ENCODE measurements around the gene CAPS.
A peak's percentile ranks its signal among the peaks of the same experiment; 100 is the strongest.
"Not testable (repeated sequence)": the region's sequence is repeated elsewhere in the genome, so short reads cannot be mapped to it uniquely, and the experiment has no call there.

Gene CAPS

DNA sequence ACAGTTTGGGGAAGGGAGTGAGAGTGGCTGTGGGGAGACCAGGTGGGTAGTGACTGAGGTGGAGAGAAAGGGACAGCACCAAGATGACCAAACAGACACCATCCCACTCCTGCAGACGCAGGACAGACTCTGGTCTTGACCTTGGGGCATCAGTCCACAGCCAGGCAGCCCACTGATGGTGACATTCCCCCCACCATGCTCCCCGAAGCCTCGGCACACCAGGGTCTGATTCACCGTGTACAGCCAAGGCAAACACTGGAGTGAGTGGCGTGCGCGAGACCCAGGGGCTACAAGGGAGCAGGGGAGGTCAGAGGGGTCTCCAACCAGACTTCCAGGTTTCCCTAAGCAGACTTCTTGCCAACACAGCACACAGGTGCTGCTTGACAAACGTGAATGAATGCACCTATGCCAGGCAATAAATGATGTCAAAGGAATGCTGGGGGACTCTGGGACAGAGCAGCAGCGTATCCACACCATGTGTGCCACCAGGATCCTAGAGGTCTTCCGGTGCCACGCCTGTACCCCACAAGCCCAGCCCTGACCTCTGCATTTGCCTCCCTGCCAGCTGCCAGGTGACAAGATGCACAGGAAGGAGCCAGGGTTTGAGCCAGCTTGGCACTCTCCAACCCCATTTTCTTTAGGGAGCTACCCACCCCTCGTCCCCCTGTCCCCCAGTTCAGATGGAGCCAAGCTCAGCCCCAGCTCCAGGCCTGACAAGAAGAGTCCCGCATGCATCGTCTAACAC lies 45.4 kb downstream of the CAPS start:
- DNase-seq, result no peak

GRCh38 chr19:5960005-5961001 lies 46.2 kb downstream of the CAPS start:
- DNase-seq, result no peak

DNA sequence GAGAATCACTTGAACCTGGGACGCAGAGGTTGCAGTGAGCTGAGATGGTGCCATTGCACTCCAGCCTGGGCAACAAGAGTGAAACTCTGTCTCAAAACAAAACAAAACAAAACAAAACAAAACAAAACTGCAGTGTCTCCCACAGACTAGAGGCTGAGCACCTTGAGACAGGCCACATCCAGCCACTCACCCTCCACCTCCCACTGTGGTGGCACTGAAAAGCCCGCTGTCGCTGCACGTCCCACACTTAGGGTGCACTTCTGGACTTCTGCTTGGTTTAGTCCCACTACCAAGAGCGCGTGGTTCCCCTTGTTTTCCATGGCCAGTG lies 47.6 kb downstream of the CAPS start:
- not testable (repeated sequence) for DNase-seq

DNA sequence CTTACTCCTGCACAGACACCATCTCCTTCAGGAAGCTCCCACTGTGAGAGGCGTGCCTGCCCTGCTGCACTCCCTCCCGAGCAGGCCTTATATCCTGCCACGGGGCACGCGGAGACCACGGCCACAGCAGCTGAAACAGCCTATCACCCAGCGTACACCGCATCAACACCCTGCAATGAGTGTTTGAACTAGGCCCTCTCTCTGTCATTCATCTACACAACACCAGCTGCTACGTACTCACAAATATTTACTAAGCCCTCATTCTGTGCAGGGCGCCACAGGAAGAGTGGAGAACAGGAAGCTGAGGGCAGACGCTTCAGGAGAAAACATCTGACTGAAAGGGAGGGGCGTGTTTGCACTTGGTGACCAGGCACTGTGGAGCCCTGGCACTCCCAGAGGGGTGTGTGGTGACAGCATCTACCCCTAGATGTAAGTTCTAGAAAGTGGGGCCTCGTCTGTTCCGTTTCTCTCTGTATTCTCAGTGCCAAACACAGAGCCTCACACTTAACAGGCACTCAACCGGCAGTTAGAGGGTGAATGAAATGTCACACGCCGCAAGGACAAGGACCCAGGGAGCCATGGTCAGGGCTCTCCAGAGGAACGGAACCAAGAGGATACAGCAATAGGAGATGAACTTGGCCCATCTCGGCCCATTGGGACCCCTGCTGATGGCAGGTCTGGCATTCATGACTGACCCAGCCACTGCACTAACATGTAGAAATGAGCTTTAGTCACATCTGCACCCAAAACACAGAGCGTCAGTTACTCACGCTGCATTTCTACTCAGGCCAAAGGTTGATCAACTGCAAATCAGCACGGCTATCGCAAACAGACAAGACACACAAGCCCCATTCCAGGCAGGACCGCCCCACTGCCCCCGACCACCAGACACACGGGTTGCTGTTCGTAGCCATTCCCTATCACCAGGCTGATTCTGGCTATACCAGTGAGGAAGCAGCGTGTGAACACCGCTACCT lies 48.2 kb downstream of the CAPS start:
- peak; percentile 95 for DNase-seq

- DNase-seq, result not testable (repeated sequence)
These were observed 49.2 kb downstream of the CAPS start for GRCh38 chr19:5963259-5963658.

- no peak for DNase-seq
These were observed 49.8 kb downstream of the CAPS start for GRCh38 chr19:5963855-5964254.

- no peak for DNase-seq
These were observed 50.9 kb downstream of the CAPS start for GRCh38 chr19:5964816-5965565.
